Measurements from ENCODE around the gene SH3YL1. TPM values are rescaled to one million over a fixed set of nuclear protein-coding genes. Genes with fewer than 3 reads are reported as not detected.

Gene SH3YL1
- total RNA-seq, 1 donor from 2014 or later: 27.3 TPM

DNA sequence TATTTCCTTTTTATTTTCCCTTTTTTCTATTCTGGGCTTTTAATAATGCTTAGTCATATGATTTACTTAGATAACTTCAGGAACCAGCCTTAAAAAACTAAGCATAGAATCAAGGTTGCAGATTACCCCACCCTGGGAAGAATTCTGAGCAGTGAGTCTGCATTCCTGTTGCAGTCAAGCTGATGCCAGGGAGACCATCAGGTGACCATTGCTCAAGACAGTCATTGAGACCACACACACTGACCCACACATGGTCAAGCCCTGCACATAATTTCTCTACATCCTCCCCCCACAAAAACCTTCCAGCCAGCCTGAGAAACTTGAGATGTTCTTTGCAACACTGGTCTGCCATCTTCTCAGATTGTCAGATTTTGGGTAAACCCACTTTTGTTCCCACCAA lies 83.9 kb downstream of the SH3YL1 start:
- Histone ChIP-seq H3K4me3 (ENCODE audit: insufficient read depth, low read depth, low read length) (no peak overlapping the region), H3K4me2 (ENCODE audit: low read length) (no peak overlapping the region), H2AFZ (ENCODE audit: low read depth, low read length) (no peak overlapping the region), H3K4me1 (ENCODE audit: insufficient read depth, low read length) (no peaks in the 10 kb centered on the region), H4K20me1 (ENCODE audit: insufficient read depth, low read length) (no peaks in the 10 kb centered on the region), H3K9ac (ENCODE audit: low read length) (no peak overlapping the region), H3K79me2 (ENCODE audit: insufficient read depth, low read length) (no peaks in the 10 kb centered on the region), H3K27ac (ENCODE audit: low read depth, low read length) (no peak overlapping the region), H3K9me3 (ENCODE audit: insufficient read depth, low read depth, low read length) (no peaks in the 10 kb centered on the region), H3K36me3 (ENCODE audit: insufficient read depth, low read length) (no peaks in the 10 kb centered on the region), H3K27me3 (ENCODE audit: insufficient read depth, low read length) (no peaks in the 10 kb centered on the region)
- H3K27me3 Mint-ChIP-seq (ENCODE audit: low read depth, unreplicated experiment): peaks cover 3% of the 10 kb centered on the region
- no peak overlapping the region for H3K4me3 Mint-ChIP-seq (ENCODE audit: unreplicated experiment)
- peaks cover 3% of the 10 kb centered on the region for H3K9me3 Mint-ChIP-seq (ENCODE audit: unreplicated experiment)
- H3K4me1 Mint-ChIP-seq (ENCODE audit: low read depth, unreplicated experiment): peaks cover 27% of the 10 kb centered on the region
- no peak for TF ChIP-seq EZH2 (IDR thresholded peaks at IDR 0.05; ENCODE audit: insufficient read depth, low read length)
- TF ChIP-seq CTCF (IDR thresholded peaks at IDR 0.05; ENCODE audit: insufficient read depth, low read depth, low read length): no peak
- no peaks in the 10 kb centered on the region for H3K36me3 Mint-ChIP-seq (ENCODE audit: low read depth, unreplicated experiment)
- DNase-seq (ENCODE audit: low read depth) (no peak), FAIRE-seq (no peak)
- no peak overlapping the region for H3K27ac Mint-ChIP-seq (ENCODE audit: unreplicated experiment)

- Mint-ChIP-seq H3K9me3 (ENCODE audit: unreplicated experiment) (peaks cover 3% of the 10 kb centered on the region), H3K27ac (ENCODE audit: unreplicated experiment) (no peak overlapping the region), H3K4me3 (ENCODE audit: unreplicated experiment) (no peak overlapping the region), H3K4me1 (ENCODE audit: low read depth, unreplicated experiment) (peaks cover 27% of the 10 kb centered on the region), H3K27me3 (ENCODE audit: low read depth, unreplicated experiment) (peaks cover 3% of the 10 kb centered on the region), H3K36me3 (ENCODE audit: low read depth, unreplicated experiment) (no peaks in the 10 kb centered on the region)
- no peak for DNase-seq (ENCODE audit: low read depth)
- no peaks in the 10 kb centered on the region for H4K20me1 ChIP-seq (ENCODE audit: insufficient read depth, low read length)
- FAIRE-seq: no peak
- H3K36me3 ChIP-seq (ENCODE audit: insufficient read depth, low read length): no peaks in the 10 kb centered on the region
- H3K9me3 ChIP-seq (ENCODE audit: insufficient read depth, low read depth, low read length): no peaks in the 10 kb centered on the region
- no peaks in the 10 kb centered on the region for H3K27me3 ChIP-seq (ENCODE audit: insufficient read depth, low read length)
- H3K4me3 ChIP-seq (ENCODE audit: insufficient read depth, low read depth, low read length): no peak overlapping the region
- no peaks in the 10 kb centered on the region for H3K79me2 ChIP-seq (ENCODE audit: insufficient read depth, low read length)
- no peak overlapping the region for H3K27ac ChIP-seq (ENCODE audit: low read depth, low read length)
- no peak overlapping the region for H2AFZ ChIP-seq (ENCODE audit: low read depth, low read length)
- no peak overlapping the region for H3K4me2 ChIP-seq (ENCODE audit: low read length)
- no peak for TF ChIP-seq CTCF (IDR thresholded peaks at IDR 0.05; ENCODE audit: insufficient read depth, low read depth, low read length)
- TF ChIP-seq EZH2 (IDR thresholded peaks at IDR 0.05; ENCODE audit: insufficient read depth, low read length): no peak
- H3K4me1 ChIP-seq (ENCODE audit: insufficient read depth, low read length): no peaks in the 10 kb centered on the region
- H3K9ac ChIP-seq (ENCODE audit: low read length): no peak overlapping the region
These were observed 86.1 kb downstream of the SH3YL1 start for GRCh38 chr2:177733-178132.

DNA sequence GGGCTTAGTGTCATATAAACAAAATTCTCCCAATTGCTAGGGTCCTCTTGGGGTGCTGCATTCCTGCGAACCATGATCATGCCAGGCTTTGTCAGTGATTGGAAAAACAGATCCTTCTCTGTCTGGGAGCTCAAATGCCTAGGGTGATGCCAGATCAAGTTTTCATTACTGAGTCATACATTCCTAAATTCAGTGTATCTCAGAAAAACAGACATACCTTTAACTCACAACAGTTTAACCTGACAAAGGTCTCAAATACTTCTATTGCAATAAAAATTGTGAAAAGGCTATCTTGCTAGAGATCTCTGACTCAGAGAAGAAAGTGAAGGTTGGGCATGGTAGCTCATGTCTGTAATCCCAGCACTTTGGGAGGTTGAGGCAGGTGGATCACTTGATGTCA lies 86.9 kb downstream of the SH3YL1 start:
- Mint-ChIP-seq H3K4me1 (ENCODE audit: low read depth, unreplicated experiment) (peaks cover 27% of the 10 kb centered on the region), H3K27me3 (ENCODE audit: low read depth, unreplicated experiment) (peaks cover 3% of the 10 kb centered on the region), H3K9me3 (ENCODE audit: unreplicated experiment) (peaks cover 3% of the 10 kb centered on the region), H3K27ac (ENCODE audit: unreplicated experiment) (no peak overlapping the region), H3K36me3 (ENCODE audit: low read depth, unreplicated experiment) (no peaks in the 10 kb centered on the region), H3K4me3 (ENCODE audit: unreplicated experiment) (no peak overlapping the region)
- Histone ChIP-seq H4K20me1 (ENCODE audit: insufficient read depth, low read length) (no peaks in the 10 kb centered on the region), H3K9ac (ENCODE audit: low read length) (no peak overlapping the region), H3K27ac (ENCODE audit: low read depth, low read length) (no peak overlapping the region), H3K4me1 (ENCODE audit: insufficient read depth, low read length) (no peaks in the 10 kb centered on the region), H3K36me3 (ENCODE audit: insufficient read depth, low read length) (no peaks in the 10 kb centered on the region), H3K4me2 (ENCODE audit: low read length) (no peak overlapping the region), H3K27me3 (ENCODE audit: insufficient read depth, low read length) (no peaks in the 10 kb centered on the region), H3K4me3 (ENCODE audit: insufficient read depth, low read depth, low read length) (no peak overlapping the region), H2AFZ (ENCODE audit: low read depth, low read length) (no peak overlapping the region), H3K79me2 (ENCODE audit: insufficient read depth, low read length) (no peaks in the 10 kb centered on the region), H3K9me3 (ENCODE audit: insufficient read depth, low read depth, low read length) (no peaks in the 10 kb centered on the region)
- no peak for DNase-seq (ENCODE audit: low read depth)
- FAIRE-seq: no peak
- TF ChIP-seq CTCF (IDR thresholded peaks at IDR 0.05; ENCODE audit: insufficient read depth, low read depth, low read length): no peak
- no peak for TF ChIP-seq EZH2 (IDR thresholded peaks at IDR 0.05; ENCODE audit: insufficient read depth, low read length)
